ENCODE measurements around the gene MAFB.

Gene MAFB

GRCh38 chr20:40641202-40641601 is 47.8 kb downstream of the MAFB start:
- H3K27ac Mint-ChIP-seq (ENCODE audit: low read depth) = no peak overlapping the region
- ATAC-seq (replicated peaks; ENCODE audit: extremely low read depth, poor library complexity, severe bottlenecking) = no peak
- no peak overlapping the region for H3K4me3 Mint-ChIP-seq
- DNase-seq (ENCODE audit: low spot score in 2 of 2) = no peak
- peaks cover 14% of the 10 kb centered on the region for H3K27me3 Mint-ChIP-seq
- no peaks in the 10 kb centered on the region for H3K9me3 Mint-ChIP-seq
- H3K4me1 Mint-ChIP-seq = no peaks in the 10 kb centered on the region
- H3K36me3 Mint-ChIP-seq (ENCODE audit: insufficient read depth) = no peaks in the 10 kb centered on the region

- DNase-seq (ENCODE audit: low spot score in 2 of 2) (no peak), ATAC-seq (replicated peaks; ENCODE audit: extremely low read depth, poor library complexity, severe bottlenecking) (no peak)
- Mint-ChIP-seq H3K27ac (ENCODE audit: low read depth) (no peak overlapping the region), H3K4me1 (no peaks in the 10 kb centered on the region), H3K36me3 (ENCODE audit: insufficient read depth) (no peaks in the 10 kb centered on the region), H3K9me3 (no peaks in the 10 kb centered on the region), H3K27me3 (peaks cover 9% of the 10 kb centered on the region), H3K4me3 (no peak overlapping the region)
Observed at GRCh38 chr20:40640667-40641066, 48.4 kb downstream of the MAFB start.

- DNase-seq (ENCODE audit: low spot score in 2 of 2) = no peak
- Mint-ChIP-seq H3K4me3 (no peak overlapping the region), H3K27me3 (peaks cover under 1% of the 10 kb centered on the region), H3K27ac (ENCODE audit: low read depth) (no peak overlapping the region), H3K9me3 (no peaks in the 10 kb centered on the region), H3K36me3 (ENCODE audit: insufficient read depth) (no peaks in the 10 kb centered on the region), H3K4me1 (no peaks in the 10 kb centered on the region)
- no peak for ATAC-seq (replicated peaks; ENCODE audit: extremely low read depth, poor library complexity, severe bottlenecking)
Observed at GRCh38 chr20:40639676-40640355, 49.2 kb downstream of the MAFB start.

- no peaks in the 10 kb centered on the region for H3K36me3 Mint-ChIP-seq (ENCODE audit: insufficient read depth)
- H3K9me3 Mint-ChIP-seq = no peaks in the 10 kb centered on the region
- no peak overlapping the region for H3K4me3 Mint-ChIP-seq
- H3K27me3 Mint-ChIP-seq = no peaks in the 10 kb centered on the region
- H3K27ac Mint-ChIP-seq (ENCODE audit: low read depth) = no peak overlapping the region
- no peak for DNase-seq (ENCODE audit: low spot score in 2 of 2)
- H3K4me1 Mint-ChIP-seq = no peaks in the 10 kb centered on the region
- ATAC-seq (replicated peaks; ENCODE audit: extremely low read depth, poor library complexity, severe bottlenecking) = no peak
Observed at GRCh38 chr20:40639132-40639531, 49.9 kb downstream of the MAFB start.

- H3K4me1 Mint-ChIP-seq = no peaks in the 10 kb centered on the region
- no peaks in the 10 kb centered on the region for H3K9me3 Mint-ChIP-seq
- H3K4me3 Mint-ChIP-seq = no peak overlapping the region
- H3K27ac Mint-ChIP-seq (ENCODE audit: low read depth) = no peak overlapping the region
- ATAC-seq (replicated peaks; ENCODE audit: extremely low read depth, poor library complexity, severe bottlenecking) (no peak), DNase-seq (ENCODE audit: low spot score in 2 of 2) (no peak)
- no peaks in the 10 kb centered on the region for H3K27me3 Mint-ChIP-seq
- no peaks in the 10 kb centered on the region for H3K36me3 Mint-ChIP-seq (ENCODE audit: insufficient read depth)
Observed at GRCh38 chr20:40638414-40638813, 50.6 kb downstream of the MAFB start.

GRCh38 chr20:40637176-40637575 is 51.9 kb downstream of the MAFB start:
- peaks cover 10% of the 10 kb centered on the region for H3K27me3 Mint-ChIP-seq
- H3K4me3 Mint-ChIP-seq = no peak overlapping the region
- no peak overlapping the region for H3K27ac Mint-ChIP-seq (ENCODE audit: low read depth)
- H3K36me3 Mint-ChIP-seq (ENCODE audit: insufficient read depth) = no peaks in the 10 kb centered on the region
- DNase-seq (ENCODE audit: low spot score in 2 of 2) (no peak), ATAC-seq (replicated peaks; ENCODE audit: extremely low read depth, poor library complexity, severe bottlenecking) (no peak)
- H3K4me1 Mint-ChIP-seq = no peaks in the 10 kb centered on the region
- H3K9me3 Mint-ChIP-seq = no peaks in the 10 kb centered on the region

- H3K27me3 Mint-ChIP-seq = peaks cover 14% of the 10 kb centered on the region
- DNase-seq (ENCODE audit: low spot score in 2 of 2) (no peak), ATAC-seq (replicated peaks; ENCODE audit: extremely low read depth, poor library complexity, severe bottlenecking) (no peak)
- H3K4me3 Mint-ChIP-seq = no peak overlapping the region
- no peaks in the 10 kb centered on the region for H3K36me3 Mint-ChIP-seq (ENCODE audit: insufficient read depth)
- no peaks in the 10 kb centered on the region for H3K4me1 Mint-ChIP-seq
- no peaks in the 10 kb centered on the region for H3K9me3 Mint-ChIP-seq
- no peak overlapping the region for H3K27ac Mint-ChIP-seq (ENCODE audit: low read depth)
Observed at GRCh38 chr20:40636486-40636885, 52.5 kb downstream of the MAFB start.

- DNase-seq (ENCODE audit: low spot score in 2 of 2) = no peak
- no peak for ATAC-seq (replicated peaks; ENCODE audit: extremely low read depth, poor library complexity, severe bottlenecking)
- Mint-ChIP-seq H3K4me1 (no peaks in the 10 kb centered on the region), H3K27me3 (peaks cover 16% of the 10 kb centered on the region), H3K9me3 (no peaks in the 10 kb centered on the region), H3K4me3 (no peak overlapping the region), H3K27ac (ENCODE audit: low read depth) (no peak overlapping the region), H3K36me3 (ENCODE audit: insufficient read depth) (no peaks in the 10 kb centered on the region)
Observed at GRCh38 chr20:40635971-40636370, 53.1 kb downstream of the MAFB start.

Measured in central memory CD8-positive, alpha-beta T cell (primary cell).